Astrocyte of the cerebellum (primary cell): ENCODE results near the gene FAP.

Experiments used
- DNase-seq: peaks from one replicate; pipeline ENCODE4 v3.0.0-alpha.2; 2011; ENCODE audit warnings: low read depth
- H3K4me3 ChIP-seq: 2 replicates; pipeline ENCODE4 v1.5.1; 2011; ENCODE audit warnings: mild to moderate bottlenecking, low read depth, low read length, moderate library complexity
- in situ Hi-C: cut with HindIII; loops from 2 replicates; pipeline ENCODE4 v1.10.0; 2017; ENCODE audit warnings: low sequenced_read_pairs
- TF ChIP-seq, protein P1 (sequence below): IDR thresholded peaks from 2 replicates; pipeline ENCODE4 v1.5.1; 2012; ENCODE audit warnings: low read length, low read depth, moderate library complexity, mild to moderate bottlenecking; ENCODE audit errors: missing control alignments

FAP gene

GRCh38 chr2:162200636-162201035 is 42.6 kb downstream of the FAP start:
- no peak for DNase-seq
- TF ChIP-seq, protein P1, sequence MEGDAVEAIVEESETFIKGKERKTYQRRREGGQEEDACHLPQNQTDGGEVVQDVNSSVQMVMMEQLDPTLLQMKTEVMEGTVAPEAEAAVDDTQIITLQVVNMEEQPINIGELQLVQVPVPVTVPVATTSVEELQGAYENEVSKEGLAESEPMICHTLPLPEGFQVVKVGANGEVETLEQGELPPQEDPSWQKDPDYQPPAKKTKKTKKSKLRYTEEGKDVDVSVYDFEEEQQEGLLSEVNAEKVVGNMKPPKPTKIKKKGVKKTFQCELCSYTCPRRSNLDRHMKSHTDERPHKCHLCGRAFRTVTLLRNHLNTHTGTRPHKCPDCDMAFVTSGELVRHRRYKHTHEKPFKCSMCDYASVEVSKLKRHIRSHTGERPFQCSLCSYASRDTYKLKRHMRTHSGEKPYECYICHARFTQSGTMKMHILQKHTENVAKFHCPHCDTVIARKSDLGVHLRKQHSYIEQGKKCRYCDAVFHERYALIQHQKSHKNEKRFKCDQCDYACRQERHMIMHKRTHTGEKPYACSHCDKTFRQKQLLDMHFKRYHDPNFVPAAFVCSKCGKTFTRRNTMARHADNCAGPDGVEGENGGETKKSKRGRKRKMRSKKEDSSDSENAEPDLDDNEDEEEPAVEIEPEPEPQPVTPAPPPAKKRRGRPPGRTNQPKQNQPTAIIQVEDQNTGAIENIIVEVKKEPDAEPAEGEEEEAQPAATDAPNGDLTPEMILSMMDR, result no peak
- no peak overlapping the region for H3K4me3 ChIP-seq
- in situ Hi-C loops, result no loop called here

DNA sequence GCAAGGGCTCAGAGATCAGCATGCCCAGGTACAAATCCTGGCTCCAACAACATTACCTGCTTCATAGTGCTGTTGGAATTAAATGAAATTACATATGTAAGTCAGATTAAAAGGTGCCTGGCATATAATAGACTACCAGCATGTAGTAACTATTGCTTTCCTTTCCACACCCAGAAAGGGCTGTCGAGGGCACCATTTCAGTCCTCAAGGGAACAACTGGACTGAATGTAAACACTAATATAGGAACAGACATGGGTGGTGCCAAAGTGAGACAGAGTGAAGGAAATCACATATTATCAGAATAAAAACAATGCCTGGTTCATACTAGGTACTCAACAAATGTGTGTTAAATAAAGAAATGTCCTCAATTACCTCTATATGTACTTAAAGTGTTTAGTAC is 43.3 kb downstream of the FAP start:
- TF ChIP-seq, protein P1, result no peak
- no peak for DNase-seq
- in situ Hi-C loops, result no loop called here
- no peak overlapping the region for H3K4me3 ChIP-seq

GRCh38 chr2:162198239-162198638 is 45.0 kb downstream of the FAP start:
- DNase-seq, result no peak
- TF ChIP-seq, protein P1, result no peak
- H3K4me3 ChIP-seq, result no peak overlapping the region
- in situ Hi-C loops, result no loop called here

DNA sequence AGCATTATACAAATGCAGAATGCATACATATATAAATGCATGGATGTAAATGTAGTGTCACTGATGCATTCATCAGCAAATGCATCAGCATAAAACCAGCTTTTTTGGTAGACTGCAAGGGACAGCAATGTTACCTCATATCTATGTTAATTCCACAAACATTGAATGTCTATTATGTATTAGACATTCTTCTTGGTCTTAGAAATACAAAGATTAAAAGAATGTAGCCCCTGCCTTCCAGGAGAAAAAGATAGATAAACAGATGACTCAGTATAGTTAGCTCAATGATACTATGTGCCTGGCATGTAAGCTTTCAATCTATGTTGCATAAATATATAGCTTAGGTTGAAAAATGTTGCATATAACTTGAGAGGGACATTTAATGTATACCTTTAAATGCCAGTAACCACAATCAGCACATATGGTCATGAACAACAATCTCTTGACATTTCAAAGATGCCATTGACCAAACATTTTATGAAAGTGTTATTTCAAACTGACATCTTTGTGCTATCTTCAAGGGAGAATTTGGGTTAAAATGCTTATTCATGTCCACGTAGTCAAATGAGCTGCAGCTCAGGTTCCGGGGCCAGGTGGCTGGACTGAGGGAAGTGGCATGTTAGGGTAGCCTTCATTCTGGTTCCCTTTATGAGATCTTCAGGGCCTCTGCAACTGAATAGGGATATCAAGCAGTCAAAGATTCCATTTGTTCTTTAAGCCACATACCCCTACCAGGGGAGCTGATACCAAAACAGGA is 46.0 kb downstream of the FAP start:
- in situ Hi-C loops, result no loop called here
- TF ChIP-seq, protein P1, result no peak
- H3K4me3 ChIP-seq, result no peak overlapping the region
- DNase-seq, result peak; percentile 19

GRCh38 chr2:162196638-162197037 is 46.6 kb downstream of the FAP start:
- TF ChIP-seq, protein P1, result no peak
- DNase-seq, result no peak
- in situ Hi-C loops, result no loop called here
- no peak overlapping the region for H3K4me3 ChIP-seq

- no peak overlapping the region for H3K4me3 ChIP-seq
- in situ Hi-C loops, result no loop called here
- TF ChIP-seq, protein P1, result no peak
- no peak for DNase-seq
Observed at GRCh38 chr2:162188451-162188850, 54.8 kb downstream of the FAP start.
